Activated CD4-positive, alpha-beta T cell treated with anti-CD3 and anti-CD28 coated beads for 4 hours (primary cell): ENCODE measurements around the gene SEL1L.
"Not testable (repeated sequence)": the region's sequence is repeated elsewhere in the genome, so short reads cannot be mapped to it uniquely, and the experiment has no call there.

Source experiments
- DNase-seq, 2 donors: peaks; one replicate each; pipeline ENCODE4 v3.0.0-alpha.2; 2020

The SEL1L gene

GRCh38 chr14:81446279-81447007 is 87.2 kb downstream of the SEL1L start:
- DNase-seq, result no peak

- no peak for DNase-seq
Observed at GRCh38 chr14:81441626-81442134, 92.0 kb downstream of the SEL1L start.

- no peak for DNase-seq
Observed at GRCh38 chr14:81440041-81440440, 93.6 kb downstream of the SEL1L start.

- DNase-seq, result no peak
Observed at GRCh38 chr14:81437244-81437643, 96.4 kb downstream of the SEL1L start.

- DNase-seq, result peak; percentile 12 to 17
Observed at GRCh38 chr14:81436296-81437138, 97.1 kb downstream of the SEL1L start.

- DNase-seq, result peak in 1 of 2 donors; percentile 18
Observed at GRCh38 chr14:81435391-81436295, 98.0 kb downstream of the SEL1L start.

- DNase-seq, result no peak
Observed at GRCh38 chr14:81435048-81435390, 98.6 kb downstream of the SEL1L start.

GRCh38 chr14:81434230-81434629 is 99.4 kb downstream of the SEL1L start:
- DNase-seq, result no peak

- DNase-seq, result no peak
Observed at GRCh38 chr14:81433378-81433777, 100.3 kb downstream of the SEL1L start.

- DNase-seq, result no peak
Observed at GRCh38 chr14:81432219-81432661, 101.4 kb downstream of the SEL1L start.

- DNase-seq, result no peak
Observed at GRCh38 chr14:81430235-81430634, 103.4 kb downstream of the SEL1L start.

- not testable (repeated sequence) for DNase-seq
Observed at GRCh38 chr14:81429749-81430148, 103.9 kb downstream of the SEL1L start.

GRCh38 chr14:81429028-81429427 is 104.6 kb downstream of the SEL1L start:
- no peak for DNase-seq

GRCh38 chr14:81427348-81428058 is 106.2 kb downstream of the SEL1L start:
- DNase-seq, result no peak

- DNase-seq, result no peak
Observed at GRCh38 chr14:81423504-81423903, 110.1 kb downstream of the SEL1L start.
